HCT116 (cell line): ENCODE data around the gene ATG5.

Source experiments
- EZH2 ChIP-seq: fragments of 200-600 bp; sonication (generic); IDR thresholded peaks from 2 replicates; pipeline ENCODE4 v1.6.1; 2017; ENCODE audit warnings: antibody characterized with exemption, mixed run types
- FOSL1 ChIP-seq: IDR thresholded peaks from 2 replicates; pipeline ENCODE4 v1.6.1; 2012; ENCODE audit warnings: low read depth
- SIN3A ChIP-seq: IDR thresholded peaks from 2 replicates; pipeline ENCODE4 v1.6.1; 2012; ENCODE audit warnings: low read depth
- TCF7L2 ChIP-seq: IDR thresholded peaks from 2 replicates; pipeline ENCODE4 v1.7.0; 2011; ENCODE audit warnings: borderline replicate concordance, inconsistent platforms; ENCODE audit not compliant: insufficient read depth, insufficient read length; ENCODE audit errors: extremely low read depth
- TF ChIP-seq, protein P1 (sequence below), 3 experiments: fragments of 200-600 bp in 1 of 3; sonication (generic) in 1 of 3; IDR thresholded peaks in 2 of 3; conservative IDR thresholded peaks in 1 of 3; 2 replicates each; pipeline ENCODE4 v1.5.1; 2012 to 2017; ENCODE audit warnings: low read depth in 2 of 3, low read length in 2 of 3, antibody characterized with exemption in 1 of 3, borderline replicate concordance in 1 of 3, control low read depth in 1 of 3, mild to moderate bottlenecking in 1 of 3, mixed read lengths in 1 of 3, mixed run types in 1 of 3, moderate library complexity in 1 of 3; ENCODE audit not compliant: insufficient read depth in 1 of 3

DNA sequence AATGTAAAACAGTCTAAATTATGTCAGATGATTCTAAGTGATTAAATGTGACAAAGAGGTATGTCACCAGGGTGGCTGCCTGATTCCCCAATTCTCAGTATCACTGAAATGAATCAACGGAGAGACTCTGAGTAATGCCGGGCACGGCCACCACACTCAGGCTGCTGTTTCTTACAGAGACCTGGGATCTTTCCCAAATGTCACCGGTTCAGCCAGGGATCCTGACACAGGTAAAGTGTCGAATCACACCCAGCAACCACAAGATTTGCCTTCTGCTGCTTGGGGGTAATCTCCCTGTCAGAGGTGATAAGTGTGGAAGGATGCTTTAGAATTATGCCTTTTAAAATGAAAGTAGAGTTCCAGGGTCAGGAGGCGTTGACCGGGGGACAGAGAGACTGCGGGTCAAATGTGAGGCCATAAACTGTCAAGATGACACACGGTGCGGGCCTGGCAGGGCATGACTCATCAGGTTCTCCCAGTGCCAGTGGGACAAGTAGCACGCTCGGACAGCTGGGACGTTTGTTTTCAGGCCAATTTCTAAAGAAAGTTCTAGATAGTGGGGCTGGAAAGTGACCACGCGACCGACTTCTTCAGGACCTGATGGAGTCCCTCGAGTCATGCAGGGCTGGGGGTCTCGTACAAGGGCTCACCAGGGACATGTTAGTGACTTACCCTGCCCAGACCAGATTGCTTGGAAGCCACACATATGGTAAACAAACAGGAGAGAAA lies 190.5 kb downstream of the ATG5 start:
- TF ChIP-seq EZH2: no peak
- peak; percentile 74; the same call in 1 of the 2 replicates for TF ChIP-seq SIN3A
- TF ChIP-seq, protein P1, sequence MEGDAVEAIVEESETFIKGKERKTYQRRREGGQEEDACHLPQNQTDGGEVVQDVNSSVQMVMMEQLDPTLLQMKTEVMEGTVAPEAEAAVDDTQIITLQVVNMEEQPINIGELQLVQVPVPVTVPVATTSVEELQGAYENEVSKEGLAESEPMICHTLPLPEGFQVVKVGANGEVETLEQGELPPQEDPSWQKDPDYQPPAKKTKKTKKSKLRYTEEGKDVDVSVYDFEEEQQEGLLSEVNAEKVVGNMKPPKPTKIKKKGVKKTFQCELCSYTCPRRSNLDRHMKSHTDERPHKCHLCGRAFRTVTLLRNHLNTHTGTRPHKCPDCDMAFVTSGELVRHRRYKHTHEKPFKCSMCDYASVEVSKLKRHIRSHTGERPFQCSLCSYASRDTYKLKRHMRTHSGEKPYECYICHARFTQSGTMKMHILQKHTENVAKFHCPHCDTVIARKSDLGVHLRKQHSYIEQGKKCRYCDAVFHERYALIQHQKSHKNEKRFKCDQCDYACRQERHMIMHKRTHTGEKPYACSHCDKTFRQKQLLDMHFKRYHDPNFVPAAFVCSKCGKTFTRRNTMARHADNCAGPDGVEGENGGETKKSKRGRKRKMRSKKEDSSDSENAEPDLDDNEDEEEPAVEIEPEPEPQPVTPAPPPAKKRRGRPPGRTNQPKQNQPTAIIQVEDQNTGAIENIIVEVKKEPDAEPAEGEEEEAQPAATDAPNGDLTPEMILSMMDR (IDR thresholded peaks at IDR 0.05 in 2 of 3, conservative IDR thresholded peaks at IDR 0.05 in 1 of 3; ENCODE audit: borderline replicate concordance in 1 of 3, insufficient read depth in 1 of 3, low read depth in 2 of 3, low read length in 2 of 3): no peak
- TF ChIP-seq TCF7L2: no peak
- peak; percentile 87 for TF ChIP-seq FOSL1
